ENCODE results near the gene ITGA11. TPM values are rescaled to one million over a fixed set of nuclear protein-coding genes. Genes with fewer than 3 reads are reported as not detected.

Gene ITGA11
- total RNA-seq, 1 donor from 2014 or later, result 0.51 TPM

GRCh38 chr15:68298336-68298735 lies 133.6 kb downstream of the ITGA11 start:
- H3K9me3 Mint-ChIP-seq, result no peaks in the 10 kb centered on the region
- peaks cover 5% of the 10 kb centered on the region for H3K4me1 Mint-ChIP-seq
- H3K4me3 Mint-ChIP-seq, result no peak overlapping the region
- H3K27ac Mint-ChIP-seq (ENCODE audit: unreplicated experiment), result no peak overlapping the region
- no peaks in the 10 kb centered on the region for H3K27me3 Mint-ChIP-seq (ENCODE audit: low read depth)
- H3K36me3 Mint-ChIP-seq (ENCODE audit: low read depth), result peaks cover 3% of the 10 kb centered on the region
- DNase-seq (ENCODE audit: low read depth, low spot score), result no peak
- TF ChIP-seq CTCF (conservative IDR thresholded peaks at IDR 0.05), result no peak

- Mint-ChIP-seq H3K27ac (ENCODE audit: unreplicated experiment) (no peak overlapping the region), H3K27me3 (ENCODE audit: low read depth) (no peaks in the 10 kb centered on the region)
Observed at GRCh38 chr15:68295014-68295805, 136.8 kb downstream of the ITGA11 start.

GRCh38 chr15:68292967-68293366 lies 139.0 kb downstream of the ITGA11 start:
- Mint-ChIP-seq H3K4me3 (no peak overlapping the region), H3K9me3 (no peaks in the 10 kb centered on the region), H3K36me3 (ENCODE audit: low read depth) (peaks cover 8% of the 10 kb centered on the region), H3K27me3 (ENCODE audit: low read depth) (no peaks in the 10 kb centered on the region), H3K4me1 (peaks cover 7% of the 10 kb centered on the region), H3K27ac (ENCODE audit: unreplicated experiment) (no peak overlapping the region)
- no peak for DNase-seq (ENCODE audit: low read depth, low spot score)
- no peak for TF ChIP-seq CTCF (conservative IDR thresholded peaks at IDR 0.05)

More at GRCh38 chr15:68295014-68295805, 136.8 kb downstream of the ITGA11 start:
- peaks cover 5% of the 10 kb centered on the region for H3K4me1 Mint-ChIP-seq
- H3K4me3 Mint-ChIP-seq, result no peak overlapping the region
- H3K36me3 Mint-ChIP-seq (ENCODE audit: low read depth), result peaks cover 6% of the 10 kb centered on the region
- TF ChIP-seq CTCF (conservative IDR thresholded peaks at IDR 0.05), result no peak
- no peak for DNase-seq (ENCODE audit: low read depth, low spot score)
- no peaks in the 10 kb centered on the region for H3K9me3 Mint-ChIP-seq

DNA sequence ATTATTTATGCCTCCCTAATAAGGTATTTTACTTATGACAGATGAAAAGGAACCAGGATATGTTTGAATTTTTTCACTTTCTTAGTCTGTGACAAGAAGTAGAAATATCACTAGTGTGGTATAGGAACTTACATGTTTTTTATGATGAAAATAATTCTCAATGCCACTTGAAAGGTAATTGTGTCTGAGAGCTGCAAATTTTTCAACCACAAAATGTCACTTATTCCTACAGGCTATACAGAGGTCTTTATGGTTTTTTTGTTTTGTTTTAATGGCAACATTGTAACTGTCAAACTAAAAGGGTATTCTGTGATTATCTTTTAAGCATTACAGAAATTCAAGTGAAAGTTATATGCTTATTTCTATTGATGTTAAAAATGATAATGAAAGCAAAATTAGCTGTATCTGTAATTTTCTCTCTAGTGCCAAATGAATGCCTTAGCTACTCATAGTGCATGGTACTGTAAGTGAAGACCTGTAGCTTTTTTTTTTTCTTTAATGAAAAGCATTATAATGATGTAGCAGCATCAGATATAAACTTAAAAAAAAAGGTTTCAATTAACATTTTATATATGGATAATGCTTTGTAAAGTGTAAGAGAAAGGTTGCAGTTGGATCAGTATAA lies 139.7 kb downstream of the ITGA11 start:
- TF ChIP-seq CTCF (conservative IDR thresholded peaks at IDR 0.05), result no peak
- no peaks in the 10 kb centered on the region for H3K27me3 Mint-ChIP-seq (ENCODE audit: low read depth)
- no peaks in the 10 kb centered on the region for H3K9me3 Mint-ChIP-seq
- H3K36me3 Mint-ChIP-seq (ENCODE audit: low read depth), result peaks cover 8% of the 10 kb centered on the region
- no peak overlapping the region for H3K4me3 Mint-ChIP-seq
- DNase-seq (ENCODE audit: low read depth, low spot score), result no peak
- H3K4me1 Mint-ChIP-seq, result peaks cover 13% of the 10 kb centered on the region
- H3K27ac Mint-ChIP-seq (ENCODE audit: unreplicated experiment), result no peak overlapping the region

DNA sequence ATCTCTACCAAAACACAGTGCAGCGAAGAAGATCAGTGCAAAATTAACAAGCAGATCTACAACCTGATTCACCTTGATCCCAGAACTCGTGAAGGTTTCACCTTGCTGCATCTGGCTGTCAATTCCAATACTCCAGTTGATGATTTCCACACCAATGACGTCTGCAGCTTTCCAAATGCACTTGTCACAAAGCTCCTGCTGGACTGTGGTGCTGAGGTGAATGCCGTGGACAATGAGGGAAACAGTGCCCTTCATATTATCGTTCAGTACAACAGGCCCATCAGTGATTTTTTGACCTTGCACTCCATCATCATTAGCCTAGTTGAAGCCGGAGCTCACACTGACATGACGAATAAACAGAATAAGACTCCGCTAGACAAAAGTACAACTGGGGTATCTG lies 141.2 kb downstream of the ITGA11 start:
- TF ChIP-seq CTCF (conservative IDR thresholded peaks at IDR 0.05), result no peak
- peaks cover 20% of the 10 kb centered on the region for H3K4me1 Mint-ChIP-seq
- H3K9me3 Mint-ChIP-seq, result no peaks in the 10 kb centered on the region
- no peak overlapping the region for H3K4me3 Mint-ChIP-seq
- DNase-seq (ENCODE audit: low read depth, low spot score), result no peak
- peaks cover 10% of the 10 kb centered on the region for H3K36me3 Mint-ChIP-seq (ENCODE audit: low read depth)
- no peaks in the 10 kb centered on the region for H3K27me3 Mint-ChIP-seq (ENCODE audit: low read depth)
- H3K27ac Mint-ChIP-seq (ENCODE audit: unreplicated experiment), result no peak overlapping the region
